ENCODE results near the gene SIPA1L3.

- no peak for TF ChIP-seq CTCF (IDR thresholded peaks at IDR 0.05)
- TF ChIP-seq POLR2A (IDR thresholded peaks at IDR 0.05) = no peak
Measured at GRCh38 chr19:38032151-38032550, 125.1 kb downstream of the SIPA1L3 start.

Data from heart left ventricle (tissue), 13 donors.